Fibroblast of peridontal ligament (primary cell): ENCODE results near the gene TLE6.
"Not testable (repeated sequence)": the region's sequence is repeated elsewhere in the genome, so short reads cannot be mapped to it uniquely, and the experiment has no call there.

Experiments
- DNase-seq: peaks from one replicate; pipeline ENCODE4 v3.0.0-alpha.2; 2010; ENCODE audit errors: extremely low read depth

TLE6 gene

DNA sequence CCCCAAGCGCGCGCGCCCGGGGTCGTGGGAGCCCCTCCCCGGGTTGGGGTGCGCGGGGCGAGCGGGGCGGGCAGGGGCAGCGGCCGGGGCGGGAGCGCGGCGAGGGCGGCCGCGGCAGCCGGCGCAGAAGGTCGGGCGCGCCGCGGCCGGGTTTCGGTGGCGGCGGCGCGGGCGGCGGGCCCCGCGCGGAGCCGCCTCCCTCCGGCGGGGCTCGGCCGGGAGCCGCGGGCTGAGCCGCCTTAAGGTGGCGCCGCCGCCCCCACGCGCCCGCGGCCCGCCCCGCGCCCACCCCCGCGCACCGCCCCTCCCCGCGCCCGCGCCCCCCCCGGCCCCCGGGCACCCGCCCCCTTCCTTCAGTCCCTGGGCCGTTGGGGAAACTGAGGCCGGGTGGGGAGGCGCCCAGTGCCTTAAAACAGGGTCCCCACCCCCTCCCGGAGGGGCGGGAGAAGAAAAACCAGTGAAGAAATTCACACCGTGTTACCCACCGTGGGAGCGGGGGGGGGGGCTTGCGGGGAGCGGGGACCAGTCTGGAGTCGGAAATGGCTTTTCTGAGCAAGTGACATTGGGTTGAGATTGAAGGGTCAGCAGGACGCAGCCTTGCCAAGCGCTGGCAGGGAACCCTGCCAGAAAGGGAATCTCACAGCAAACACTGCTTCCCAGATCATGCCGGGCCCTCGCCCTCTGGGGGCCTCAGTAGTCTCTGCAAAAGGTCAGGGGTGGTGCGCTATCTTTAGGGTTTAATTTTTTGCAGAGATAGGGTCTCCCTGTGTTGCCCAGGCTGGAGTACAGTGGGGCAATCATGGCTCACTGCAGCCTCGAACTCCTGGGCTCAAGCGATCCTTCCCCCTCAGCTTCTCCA lies 51.9 kb downstream of the TLE6 start, which contains the start of gene TLE2:
TSS of gene TLE2 (minus strand) at position 216 of the 859 bp plus-strand sequence. CDS start 376 bp downstream, outside the sequence.
- DNase-seq = no peak

DNA sequence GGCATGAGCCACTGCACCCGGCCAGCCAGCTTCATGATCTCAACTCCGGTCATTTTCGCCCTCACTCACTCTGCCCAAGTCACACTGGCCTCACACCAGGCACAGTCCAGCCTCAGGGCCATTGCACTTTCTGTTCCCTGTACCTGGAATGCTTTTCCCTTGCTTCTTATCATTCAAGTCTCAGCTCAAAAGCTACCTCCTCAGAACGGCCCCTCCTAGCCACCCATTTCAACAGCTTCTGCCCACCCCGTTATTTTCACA lies 54.2 kb downstream of the TLE6 start:
- no peak for DNase-seq

GRCh38 chr19:3033595-3034405 lies 56.4 kb downstream of the TLE6 start:
- DNase-seq = no peak

GRCh38 chr19:3034406-3034655 lies 57.0 kb downstream of the TLE6 start:
- no peak for DNase-seq

- DNase-seq = peak; percentile 48
Measured at GRCh38 chr19:3034656-3035541, 57.5 kb downstream of the TLE6 start.

DNA sequence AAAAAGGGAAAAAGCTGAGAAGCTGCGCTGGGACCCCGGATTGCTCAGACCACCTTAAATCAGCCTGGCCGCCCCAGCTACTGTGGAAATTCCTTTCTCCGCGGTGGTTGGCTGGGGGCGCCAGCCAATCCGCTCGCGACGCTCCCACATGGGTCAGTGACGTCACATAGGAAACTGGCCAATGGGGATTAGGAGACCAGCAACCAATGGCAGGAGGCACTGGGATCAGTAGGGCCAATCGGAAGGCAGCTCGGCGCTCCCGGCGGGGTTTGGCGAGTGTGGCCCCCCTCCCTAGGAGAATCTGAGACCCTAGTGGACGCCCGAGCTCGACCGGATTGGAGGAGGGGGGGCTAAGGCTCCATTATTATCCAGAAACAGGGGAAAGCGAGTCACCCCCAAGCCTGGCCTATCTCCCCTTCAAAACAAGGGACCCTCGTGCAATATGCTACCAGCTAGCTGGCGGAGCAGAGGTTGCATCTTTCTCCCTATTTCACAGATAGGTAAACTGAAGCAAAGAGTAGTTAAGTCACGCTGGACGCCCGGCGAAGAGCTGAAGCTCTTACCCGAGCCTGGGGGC lies 58.3 kb downstream of the TLE6 start:
- DNase-seq = peak; percentile 99

DNA sequence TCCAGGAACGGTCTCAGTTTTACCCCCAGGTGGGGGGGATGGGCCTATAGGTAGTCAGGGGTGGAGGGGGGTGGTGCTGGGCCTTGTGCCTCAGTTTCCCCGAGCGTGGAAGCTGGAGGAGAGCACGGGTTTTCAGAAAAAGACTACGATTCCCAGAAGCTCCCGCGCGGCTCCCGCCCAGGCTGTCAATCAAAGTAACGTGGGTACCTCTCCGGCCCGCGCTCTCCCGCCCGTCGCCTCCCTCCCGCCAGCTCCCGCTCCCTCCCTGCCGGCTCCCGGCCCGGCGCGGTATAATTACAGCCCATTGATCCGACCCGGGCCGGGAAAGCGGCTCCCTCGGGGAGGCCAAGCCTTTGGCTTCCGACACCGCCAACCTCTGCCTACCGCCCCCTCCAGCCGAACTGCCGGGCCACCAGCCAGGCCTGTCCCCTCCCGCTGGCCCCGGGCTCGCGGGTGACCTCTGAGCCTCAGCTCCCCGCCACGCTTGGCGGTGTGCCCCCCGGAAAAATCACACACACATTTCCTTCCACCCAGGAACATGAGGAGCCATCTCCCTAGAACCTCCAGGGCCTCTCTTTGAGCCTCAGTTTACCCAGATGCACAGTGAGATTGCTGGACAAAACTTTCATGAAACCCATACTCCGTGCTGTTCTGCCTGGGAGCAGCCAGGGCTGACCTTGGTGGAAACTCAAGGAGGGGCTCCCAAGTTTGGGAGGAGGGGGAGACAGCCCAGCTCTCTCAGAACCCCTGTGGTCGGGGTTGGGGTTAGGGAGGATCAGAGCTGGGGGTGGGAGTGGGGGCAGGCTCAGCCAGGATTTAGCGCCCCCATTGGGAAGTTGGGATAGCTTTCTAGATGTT lies 59.0 kb downstream of the TLE6 start:
- DNase-seq = peak; percentile 92

DNA sequence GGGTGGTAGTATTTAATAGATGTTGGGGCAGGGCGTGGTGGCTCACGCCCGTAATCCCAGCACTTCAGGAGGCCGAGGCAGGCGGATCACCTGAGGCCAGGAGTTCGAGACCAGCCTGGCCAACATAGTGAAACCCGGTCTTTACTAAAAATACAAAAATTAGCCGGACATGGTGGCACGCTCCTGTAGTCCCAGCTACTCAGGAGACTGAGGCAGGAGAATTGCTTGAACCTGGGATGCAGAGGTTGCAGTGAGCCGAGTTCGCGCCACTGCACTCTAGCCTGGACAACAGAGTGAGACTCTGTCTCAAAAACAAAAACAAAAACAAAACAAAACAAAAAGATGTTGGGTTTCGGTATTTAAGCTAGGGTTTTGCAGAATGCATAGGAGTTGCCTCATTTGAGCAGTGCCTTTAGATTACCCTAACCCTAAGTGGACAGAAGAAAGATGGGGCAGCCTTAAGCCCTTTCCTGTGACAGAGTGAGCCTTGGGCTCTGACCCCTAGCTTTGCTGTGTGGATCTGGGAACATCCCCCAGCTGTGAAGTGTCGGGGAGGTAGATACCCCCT lies 59.7 kb downstream of the TLE6 start:
- DNase-seq = not testable (repeated sequence)

GRCh38 chr19:3038214-3038613 lies 60.9 kb downstream of the TLE6 start:
- no peak for DNase-seq

DNA sequence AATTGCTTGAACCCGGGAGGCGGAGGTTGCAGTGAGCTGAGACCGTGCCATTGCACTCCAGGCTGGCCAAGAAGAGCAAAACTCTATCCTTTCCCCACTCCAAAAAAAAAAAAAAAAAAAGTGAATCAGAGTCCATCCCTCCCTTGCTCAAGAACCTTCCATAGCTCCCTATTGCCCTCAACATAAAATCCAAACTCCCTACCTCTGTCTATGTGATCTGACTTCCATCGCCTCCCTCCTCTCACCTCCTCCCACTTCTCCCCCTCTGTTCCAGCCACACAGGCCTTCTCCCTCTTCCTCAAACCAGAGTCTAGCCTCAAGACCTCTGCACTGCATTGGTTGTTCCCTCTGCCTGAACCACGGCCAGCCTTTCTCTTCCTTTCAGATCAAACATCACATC lies 61.8 kb downstream of the TLE6 start:
- DNase-seq = no peak

GRCh38 chr19:3039641-3040077 lies 62.3 kb downstream of the TLE6 start:
- peak; percentile 23 for DNase-seq

- no peak for DNase-seq
Measured at GRCh38 chr19:3041327-3041726, 64.0 kb downstream of the TLE6 start.

GRCh38 chr19:3041761-3042620 lies 64.6 kb downstream of the TLE6 start:
- no peak for DNase-seq

GRCh38 chr19:3042621-3043267 lies 65.4 kb downstream of the TLE6 start:
- DNase-seq = peak; percentile 20
